ENCODE data around the gene UMAD1.
A peak's percentile ranks its signal among the peaks of the same experiment; 100 is the strongest.

UMAD1 gene

GRCh38 chr7:7662527-7662926, 22.0 kb downstream of the UMAD1 start:
- peak; percentile 12; the same call in 1 of the 2 replicates for TF ChIP-seq CTCF (conservative IDR thresholded peaks at IDR 0.05; ENCODE audit: low read depth)
- POLR2A ChIA-PET (ENCODE audit: low non-redundant PET): no interaction called here
- no peak for DNase-seq (ENCODE audit: low spot score)
- CTCF ChIA-PET: no interaction called here
- no peak overlapping the region for H3K27ac ChIP-seq

- H3K27ac ChIP-seq: no peak overlapping the region
- CTCF ChIA-PET: no interaction called here
- DNase-seq (ENCODE audit: low spot score): no peak
- POLR2A ChIA-PET (ENCODE audit: low non-redundant PET): no interaction called here
- TF ChIP-seq CTCF (conservative IDR thresholded peaks at IDR 0.05; ENCODE audit: low read depth): no peak
These were observed 23.7 kb downstream of the UMAD1 start for GRCh38 chr7:7664291-7664690.

DNA sequence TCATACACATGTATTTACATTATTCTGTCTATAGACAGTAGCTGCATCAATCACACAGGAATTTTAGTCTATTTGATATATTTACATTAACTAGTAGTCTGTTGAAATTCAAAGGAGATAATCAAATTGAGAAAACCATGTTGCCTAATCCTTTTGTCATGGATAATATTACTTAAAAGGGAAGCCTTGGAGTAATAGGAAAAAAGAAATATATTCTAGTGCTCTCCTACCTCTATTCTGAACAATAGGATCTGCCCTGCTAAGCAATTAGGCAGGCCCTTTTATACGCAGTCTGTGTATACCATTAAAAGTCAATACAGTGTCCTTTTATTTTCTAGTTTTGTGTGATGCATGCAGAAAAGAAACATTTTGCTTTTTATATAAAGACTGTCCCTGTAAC, 24.5 kb downstream of the UMAD1 start:
- no peak overlapping the region for H3K27ac ChIP-seq
- DNase-seq (ENCODE audit: low spot score): no peak
- CTCF ChIA-PET: interaction anchor here (0.5 kb wide), 1 partner anchor 17 kb away, joined by 3 read pairs; no protein-coding TSS in a partner anchor
- POLR2A ChIA-PET (ENCODE audit: low non-redundant PET): interaction anchor here (0.6 kb wide), 1 partner anchor 158 kb away, joined by 4 read pairs; no protein-coding TSS in a partner anchor
- no peak for TF ChIP-seq CTCF (conservative IDR thresholded peaks at IDR 0.05; ENCODE audit: low read depth)

GRCh38 chr7:7667187-7667586, 26.6 kb downstream of the UMAD1 start:
- TF ChIP-seq CTCF (conservative IDR thresholded peaks at IDR 0.05; ENCODE audit: low read depth): no peak
- no peak for DNase-seq (ENCODE audit: low spot score)
- ChIA-PET POLR2A (ENCODE audit: low non-redundant PET) (no interaction called here), CTCF (interaction anchor here (0.6 kb wide), 1 partner anchor 1365 kb away, joined by 5 read pairs; no protein-coding TSS in a partner anchor)
- H3K27ac ChIP-seq: no peak overlapping the region

DNA sequence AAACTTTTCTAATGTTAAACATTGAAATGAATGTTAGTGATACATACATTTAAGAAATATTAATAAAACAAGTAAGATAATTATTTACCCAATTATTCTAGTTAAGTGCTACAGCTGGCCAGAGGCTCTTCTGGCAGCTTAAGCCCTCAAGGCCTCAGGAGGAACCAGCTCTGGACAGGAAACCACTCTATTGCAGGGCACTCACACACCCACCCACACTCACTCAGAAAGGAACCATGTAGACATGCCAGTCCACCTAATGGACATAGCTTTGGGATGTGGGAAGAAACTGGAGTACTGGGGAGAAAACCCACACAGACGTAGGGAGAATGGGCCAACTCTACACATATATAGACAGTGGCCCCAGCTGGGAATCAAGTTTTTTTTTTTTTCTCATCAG, 28.2 kb downstream of the UMAD1 start:
- ChIA-PET CTCF (interaction anchor here (0.6 kb wide), 1 partner anchor 132 kb away, joined by 3 read pairs; no protein-coding TSS in a partner anchor), POLR2A (ENCODE audit: low non-redundant PET) (no interaction called here)
- TF ChIP-seq CTCF (conservative IDR thresholded peaks at IDR 0.05; ENCODE audit: low read depth): no peak
- H3K27ac ChIP-seq: no peak overlapping the region
- DNase-seq (ENCODE audit: low spot score): no peak

GRCh38 chr7:7670490-7670889, 29.9 kb downstream of the UMAD1 start:
- ChIA-PET CTCF (no interaction called here), POLR2A (ENCODE audit: low non-redundant PET) (no interaction called here)
- no peak for TF ChIP-seq CTCF (conservative IDR thresholded peaks at IDR 0.05; ENCODE audit: low read depth)

More at GRCh38 chr7:7670490-7670889, 29.9 kb downstream of the UMAD1 start:
- H3K27ac ChIP-seq: no peak overlapping the region
- DNase-seq (ENCODE audit: low spot score): no peak
